Tibial nerve (tissue), 4 donors: ENCODE results near the gene PAX1. TPM values are rescaled to one million over a fixed set of nuclear protein-coding genes. Genes with fewer than 3 reads are reported as not detected.

Experiments used
- DNase-seq, 2 donors: peaks; one replicate each; pipeline ENCODE4 v3.0.0-alpha.2; 2019; ENCODE audit warnings: low spot score in 2 of 2
- H3K27ac ChIP-seq, 4 donors: fragments of 200-600 bp; sonication (generic) in 3 of 4; one replicate each; pipeline ENCODE4 v1.5.1; 2017 to 2019; ENCODE audit warnings: mild to moderate bottlenecking in 1 of 4
- H3K27me3 ChIP-seq, 2 donors: fragments of 200-600 bp; sonication (generic) in 1 of 2; one replicate each; pipeline versions ENCODE4 v1.5.1 to v1.6.0; 2017 to 2019
- H3K36me3 ChIP-seq, 3 donors: fragments of 200-600 bp; sonication (generic); one replicate each; pipeline ENCODE4 v1.5.1; 2018 to 2019
- H3K4me1 ChIP-seq, 4 donors: fragments of 200-600 bp; sonication (generic) in 3 of 4; one replicate each; pipeline ENCODE4 v1.5.1; 2017 to 2019
- H3K4me3 ChIP-seq, 4 donors: fragments of 200-600 bp; sonication (generic) in 3 of 4; one replicate each; pipeline ENCODE4 v1.5.1; 2017 to 2019; ENCODE audit warnings: mild to moderate bottlenecking in 1 of 4, moderate library complexity in 1 of 4
- H3K9me3 ChIP-seq, 4 donors: fragments of 200-600 bp; sonication (generic) in 3 of 4; one replicate each; pipeline ENCODE4 v1.5.1; 2017 to 2019
- EP300 ChIP-seq, 2 donors: sonication (generic); formaldehyde crosslinking; IDR thresholded peaks; one replicate each; pipeline ENCODE4 v1.6.1; 2017; ENCODE audit warnings: antibody characterized with exemption in 2 of 2, mild to moderate bottlenecking in 1 of 2
- POLR2A ChIP-seq, 2 donors: fragments of 450-650 bp; IDR thresholded peaks; one replicate each; pipeline ENCODE4 v1.6.1; 2017; ENCODE audit warnings: antibody characterized with exemption in 2 of 2, mild to moderate bottlenecking in 2 of 2, moderate library complexity in 2 of 2
- WGBS, 2 donors: methylation state at CpG; one replicate each; pipeline ENCODE4 v1.1.5; 2018; 5-methylcytosine and 5-hydroxymethylcytosine counted together
- total RNA-seq, 4 donors: library from RNA; depleted of rRNA; stranded (reverse); fragments of >200 nt; gene quantifications; one replicate each; pipeline ENCODE4 v1.1.0, GENCODE V29; 2016
- TF ChIP-seq, protein P1 (sequence below), 5 experiments: fragments of 200-600 bp in 3 of 5; fragments of 450-650 bp in 2 of 5; sonication (generic) in 3 of 5; IDR thresholded peaks; one replicate each; pipeline ENCODE4 v1.5.1; 2016 to 2019; ENCODE audit warnings: antibody characterized with exemption in 5 of 5, mild to moderate bottlenecking in 3 of 5, moderate library complexity in 2 of 5

PAX1 gene
- total RNA-seq, 4 donors from 2014 or later = not detected

DNA sequence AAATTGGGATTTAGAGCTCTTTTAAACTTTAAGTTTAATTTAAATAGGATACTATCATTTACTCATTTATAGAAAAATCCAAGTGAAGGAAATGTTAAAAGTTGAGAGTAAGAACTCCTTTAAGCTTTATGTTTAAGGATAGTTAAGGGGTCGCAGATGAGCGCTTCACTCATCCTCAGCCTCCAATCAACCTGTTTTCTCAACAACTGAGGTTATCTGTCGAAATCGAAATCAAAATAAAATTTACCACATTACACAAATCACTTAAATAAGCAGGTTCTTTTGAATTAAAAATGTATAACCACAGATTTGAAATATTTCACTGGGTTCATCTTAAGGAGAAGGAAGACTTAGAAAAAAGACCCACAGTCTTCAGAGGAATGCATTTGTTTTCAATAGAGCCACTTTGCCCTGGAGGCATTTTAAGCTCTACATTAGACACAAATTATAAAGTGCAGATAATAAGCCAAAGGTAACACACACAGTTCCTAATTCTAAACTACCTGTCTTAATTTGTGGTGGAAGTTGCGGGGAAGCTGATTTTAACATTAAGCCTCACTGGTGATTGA is 5.5 kb downstream of the PAX1 start:
- Histone ChIP-seq H3K27me3 (peaks cover 0 to 99% of the 10 kb centered on the region in 2 donors), H3K4me3 (no peak overlapping the region), H3K36me3 (no peaks in the 10 kb centered on the region), H3K9me3 (no peaks in the 10 kb centered on the region), H3K4me1 (peaks cover 0 to 27% (median 0%) of the 10 kb centered on the region in 4 donors), H3K27ac (no peak overlapping the region)
- no peak for DNase-seq
- TF ChIP-seq POLR2A (IDR thresholded peaks at IDR 0.05) = no peak
- TF ChIP-seq, protein P1, sequence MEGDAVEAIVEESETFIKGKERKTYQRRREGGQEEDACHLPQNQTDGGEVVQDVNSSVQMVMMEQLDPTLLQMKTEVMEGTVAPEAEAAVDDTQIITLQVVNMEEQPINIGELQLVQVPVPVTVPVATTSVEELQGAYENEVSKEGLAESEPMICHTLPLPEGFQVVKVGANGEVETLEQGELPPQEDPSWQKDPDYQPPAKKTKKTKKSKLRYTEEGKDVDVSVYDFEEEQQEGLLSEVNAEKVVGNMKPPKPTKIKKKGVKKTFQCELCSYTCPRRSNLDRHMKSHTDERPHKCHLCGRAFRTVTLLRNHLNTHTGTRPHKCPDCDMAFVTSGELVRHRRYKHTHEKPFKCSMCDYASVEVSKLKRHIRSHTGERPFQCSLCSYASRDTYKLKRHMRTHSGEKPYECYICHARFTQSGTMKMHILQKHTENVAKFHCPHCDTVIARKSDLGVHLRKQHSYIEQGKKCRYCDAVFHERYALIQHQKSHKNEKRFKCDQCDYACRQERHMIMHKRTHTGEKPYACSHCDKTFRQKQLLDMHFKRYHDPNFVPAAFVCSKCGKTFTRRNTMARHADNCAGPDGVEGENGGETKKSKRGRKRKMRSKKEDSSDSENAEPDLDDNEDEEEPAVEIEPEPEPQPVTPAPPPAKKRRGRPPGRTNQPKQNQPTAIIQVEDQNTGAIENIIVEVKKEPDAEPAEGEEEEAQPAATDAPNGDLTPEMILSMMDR (IDR thresholded peaks at IDR 0.05) = no peak
- TF ChIP-seq EP300 (IDR thresholded peaks at IDR 0.05) = no peak
- WGBS, 2 donors = 40 to 46% methylated on average over 5 of the region's 5 CpGs

DNA sequence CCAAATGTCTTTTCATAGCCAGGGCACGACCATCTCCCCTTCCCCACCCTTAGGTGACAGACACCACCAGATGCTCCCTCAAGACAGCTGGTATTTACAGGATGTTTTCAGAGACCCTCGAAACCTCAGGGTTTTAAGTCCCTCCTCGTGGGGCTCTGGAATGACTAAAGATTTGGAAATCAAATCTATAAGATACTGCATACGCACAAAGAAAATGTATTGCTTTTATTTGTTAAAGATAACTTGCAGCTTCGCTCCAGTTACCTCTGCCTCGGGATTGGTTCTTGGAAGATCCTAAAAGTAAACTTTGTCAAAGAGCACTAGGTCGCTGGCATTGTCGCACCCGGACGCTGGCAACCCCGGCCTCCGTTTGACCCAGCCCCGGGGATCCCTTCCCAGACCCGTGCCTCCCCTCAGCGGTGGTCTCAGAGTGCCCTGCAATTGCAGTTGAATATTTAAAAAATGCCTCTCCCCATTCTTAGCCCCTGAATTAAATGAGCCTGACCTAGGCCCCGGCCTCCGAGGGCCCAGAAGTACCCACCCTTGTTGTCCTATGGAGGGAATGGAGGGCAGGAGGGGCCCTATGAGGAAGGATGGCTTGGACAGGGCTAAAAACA is 7.1 kb downstream of the PAX1 start:
- Histone ChIP-seq H3K4me1 (peaks cover 0 to 18% (median 0%) of the 10 kb centered on the region in 4 donors), H3K27me3 (peaks cover 0 to 96% of the 10 kb centered on the region in 2 donors), H3K27ac (no peak overlapping the region), H3K4me3 (no peak overlapping the region), H3K9me3 (no peaks in the 10 kb centered on the region), H3K36me3 (no peaks in the 10 kb centered on the region)
- TF ChIP-seq, protein P1 (IDR thresholded peaks at IDR 0.05) = no peak
- TF ChIP-seq POLR2A (IDR thresholded peaks at IDR 0.05) = no peak
- TF ChIP-seq EP300 (IDR thresholded peaks at IDR 0.05) = no peak
- WGBS, 2 donors = 13 to 40% methylated on average over 17 of the region's 17 CpGs
- DNase-seq = no peak

DNA sequence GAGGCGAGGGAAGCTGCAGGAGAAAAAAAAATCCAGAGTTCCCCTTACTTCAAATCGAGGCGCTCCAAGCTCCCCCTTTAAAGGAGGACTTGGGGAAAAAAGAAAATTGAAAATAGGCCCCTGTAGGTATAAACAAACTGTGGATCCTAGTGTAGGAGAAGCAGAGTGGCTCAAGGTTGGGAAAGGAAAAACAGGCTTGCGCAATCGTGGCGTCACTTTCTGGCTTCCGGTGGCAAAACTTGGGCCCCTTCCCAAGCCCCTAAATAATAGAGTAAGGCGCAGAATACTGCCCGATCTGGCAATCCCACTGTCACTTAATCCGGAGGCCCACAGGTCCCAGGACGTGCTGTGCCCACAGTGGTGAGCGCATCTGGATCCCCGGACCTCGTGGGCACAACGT is 8.0 kb downstream of the PAX1 start:
- no peak for DNase-seq

DNA sequence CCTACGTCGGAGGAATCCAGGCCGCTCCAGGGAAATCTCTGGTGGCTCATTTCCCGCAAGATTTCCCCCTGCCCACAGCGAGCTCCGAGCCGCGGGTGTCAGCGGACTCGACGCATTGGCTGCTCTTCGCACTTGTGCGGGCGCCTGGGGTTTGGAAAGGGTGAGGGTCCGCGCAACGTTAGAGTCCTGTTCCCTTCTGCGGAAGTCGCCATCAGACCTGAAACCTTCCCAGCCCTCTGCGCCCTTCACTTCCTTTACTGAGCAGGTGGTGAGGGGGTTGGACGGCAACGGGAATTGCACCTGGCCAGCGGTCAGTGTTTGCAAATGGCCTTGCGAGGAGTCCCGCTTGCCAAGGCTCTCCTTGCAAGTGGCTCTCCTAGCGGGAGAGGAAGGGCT is 8.4 kb downstream of the PAX1 start:
- 8 to 29% methylated on average over 25 to 26 of the region's 26 CpGs for WGBS, 2 donors
- peaks cover 0 to 15% (median 0%) of the 10 kb centered on the region in 4 donors for H3K4me1 ChIP-seq
- H3K4me3 ChIP-seq = no peak overlapping the region
- no peak for TF ChIP-seq POLR2A (IDR thresholded peaks at IDR 0.05)
- TF ChIP-seq EP300 (IDR thresholded peaks at IDR 0.05) = no peak
- H3K27ac ChIP-seq = no peak overlapping the region
- no peaks in the 10 kb centered on the region for H3K36me3 ChIP-seq
- H3K9me3 ChIP-seq = no peaks in the 10 kb centered on the region
- DNase-seq = no peak
- peaks cover 0 to 88% of the 10 kb centered on the region in 2 donors for H3K27me3 ChIP-seq

More for the DNA sequence above, 8.0 kb downstream of the PAX1 start:
- Histone ChIP-seq H3K27ac (no peak overlapping the region), H3K27me3 (peaks cover 0 to 93% of the 10 kb centered on the region in 2 donors), H3K4me1 (peaks cover 0 to 17% (median 0%) of the 10 kb centered on the region in 4 donors), H3K9me3 (no peaks in the 10 kb centered on the region), H3K4me3 (no peak overlapping the region), H3K36me3 (no peaks in the 10 kb centered on the region)
- WGBS, 2 donors = 14 to 20% methylated on average over 11 to 15 of the region's 15 CpGs
- TF ChIP-seq, protein P1 (IDR thresholded peaks at IDR 0.05) = no peak
- TF ChIP-seq POLR2A (IDR thresholded peaks at IDR 0.05) = no peak
- TF ChIP-seq EP300 (IDR thresholded peaks at IDR 0.05) = no peak

DNA sequence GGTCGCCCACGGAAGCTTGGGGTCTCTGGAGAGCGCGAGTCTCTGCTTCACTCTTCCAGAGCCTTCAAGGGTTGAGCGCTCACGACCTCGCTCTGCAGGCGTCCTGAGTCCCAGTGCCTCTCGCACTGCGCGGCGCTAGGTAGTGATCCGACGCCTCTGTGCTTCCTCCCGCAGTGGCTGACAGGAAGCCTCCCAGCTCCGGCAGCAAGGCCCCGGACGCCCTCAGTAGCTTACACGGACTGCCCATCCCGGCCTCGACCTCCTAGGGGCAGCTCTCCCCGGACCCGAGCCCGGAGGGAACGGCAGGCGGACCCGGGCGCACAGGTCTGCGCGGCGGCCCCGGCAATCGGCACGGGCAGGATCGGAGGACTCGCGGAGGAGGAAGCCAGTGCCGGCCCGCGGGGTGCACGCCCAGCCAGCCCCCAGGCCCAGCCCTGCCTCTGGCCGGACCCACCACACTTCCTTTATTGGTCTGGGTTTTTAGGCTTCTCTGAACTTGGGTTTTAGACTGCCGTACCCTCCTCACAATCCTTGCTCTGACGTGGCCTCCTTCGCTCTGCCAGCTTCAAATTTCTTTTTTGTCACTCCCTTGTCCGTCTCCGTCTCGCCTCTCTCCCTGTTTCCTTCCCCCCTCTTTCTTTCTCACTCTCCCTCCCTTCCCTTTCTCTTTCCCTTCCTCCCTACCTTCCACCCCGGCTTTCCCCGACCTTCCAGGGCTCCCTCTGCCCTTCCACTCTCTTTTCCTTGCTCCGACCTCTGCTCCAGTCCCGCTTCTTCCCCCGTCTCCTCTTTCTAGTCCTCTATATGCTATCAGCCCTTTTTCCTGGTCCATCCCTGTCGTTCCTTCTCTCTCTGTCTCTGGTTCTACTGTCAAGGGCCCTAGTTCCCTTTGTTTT is 9.1 kb downstream of the PAX1 start:
- WGBS, 2 donors = 8 to 18% methylated on average over 26 to 30 of the region's 54 CpGs
- no peak overlapping the region for H3K4me3 ChIP-seq
- H3K27ac ChIP-seq = no peak overlapping the region
- no peak for DNase-seq
- TF ChIP-seq EP300 (IDR thresholded peaks at IDR 0.05) (no peak), POLR2A (IDR thresholded peaks at IDR 0.05) (no peak)
- TF ChIP-seq, protein P1 (IDR thresholded peaks at IDR 0.05) = no peak
- H3K36me3 ChIP-seq = no peaks in the 10 kb centered on the region
- peaks cover 0 to 82% of the 10 kb centered on the region in 2 donors for H3K27me3 ChIP-seq
- H3K9me3 ChIP-seq = no peaks in the 10 kb centered on the region
- peaks cover 0 to 12% (median 0%) of the 10 kb centered on the region in 4 donors for H3K4me1 ChIP-seq
